ENCODE data around the gene SLC5A3.

SLC5A3 gene

DNA sequence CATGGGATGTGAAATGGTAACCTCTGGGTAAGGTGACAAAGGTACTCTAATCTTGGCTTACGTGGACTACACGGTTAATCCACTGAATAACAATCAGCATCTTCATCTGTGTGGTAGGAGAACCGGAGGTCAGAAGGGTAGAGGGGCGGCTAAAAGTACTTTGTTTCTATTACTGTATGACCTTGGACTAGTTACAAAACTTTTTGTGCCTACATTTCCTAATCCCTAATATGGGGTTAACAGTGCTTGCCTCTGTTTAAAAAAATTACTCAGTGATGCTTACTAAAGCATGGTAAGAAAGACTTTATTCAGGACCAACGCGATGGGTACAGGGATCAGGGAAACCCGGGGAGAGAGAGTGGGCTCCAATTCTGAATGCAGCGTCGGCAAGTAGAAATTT is 1.7 kb upstream of the SLC5A3 start:
- DNase-seq, result no peak
- POLR2A ChIA-PET, result no interaction called here

DNA sequence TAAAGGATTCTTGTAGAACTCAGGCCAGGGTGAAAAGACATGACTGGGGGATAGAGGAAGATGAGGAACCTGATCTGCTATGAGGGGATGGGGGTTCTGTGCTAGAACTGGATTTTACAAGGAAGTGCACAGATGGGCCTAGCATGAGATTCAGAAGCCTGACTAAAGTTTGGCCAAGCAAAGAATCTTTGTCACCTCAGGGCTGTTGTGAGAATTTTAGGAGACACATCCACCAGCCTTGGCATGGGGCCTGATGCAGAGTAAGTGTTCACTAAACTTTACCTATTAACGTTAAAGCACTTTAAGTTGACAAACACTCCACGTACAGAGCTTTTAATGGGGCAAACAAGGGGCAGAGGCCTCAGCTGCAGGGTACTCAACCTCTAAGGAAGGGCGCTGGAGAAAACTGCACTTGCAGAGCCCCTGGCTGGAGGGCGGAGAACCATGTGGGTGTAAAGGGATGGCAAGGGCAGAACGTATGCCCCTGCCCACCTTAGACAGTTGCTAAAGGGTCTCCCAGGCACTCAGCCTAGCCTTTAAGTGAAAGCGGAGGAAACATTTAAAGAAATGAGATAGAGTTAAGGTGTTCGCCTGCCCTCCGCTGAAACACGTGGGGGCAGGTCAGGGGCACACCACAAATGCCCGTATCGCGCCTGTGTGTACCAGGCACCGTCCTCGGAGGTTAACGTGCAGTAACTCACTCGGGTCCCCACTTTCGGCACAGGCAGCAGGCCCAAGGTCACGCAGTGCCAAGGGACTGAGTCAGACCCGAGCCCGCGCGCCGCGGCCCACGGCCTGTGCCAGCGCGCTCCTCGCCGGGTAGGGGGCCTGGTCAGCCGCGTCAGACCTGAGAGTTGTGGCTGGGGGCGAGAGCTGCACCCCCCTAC is 990 bp upstream of the SLC5A3 start:
- no peak for DNase-seq
- Histone ChIP-seq H3K27ac (ENCODE audit: insufficient read depth in 1 of 2, low read depth in 1 of 2, low read length in 2 of 2, poor library complexity in 1 of 2, severe bottlenecking in 2 of 2) (no peak overlapping the region), H3K27me3 (replicated peaks in 2 of 5; ENCODE audit: control insufficient read depth in 4 of 5, insufficient read depth in 5 of 5, low read length in 4 of 5) (no peaks in the 10 kb centered on the region), H3K36me3 (ENCODE audit: control insufficient read depth in 4 of 4, insufficient read depth in 4 of 4, low read length in 3 of 4) (peaks cover 0 to 6% (median 0%) of the 10 kb centered on the region in 4 experiments), H3K4me1 (ENCODE audit: control extremely low read depth in 1 of 4, control insufficient read depth in 4 of 4, insufficient read depth in 4 of 4, low read length in 3 of 4) (peaks cover 0 to 35% (median 18%) of the 10 kb centered on the region in 4 experiments), H3K4me3 (ENCODE audit: control insufficient read depth in 1 of 7, extremely low read depth in 1 of 7, insufficient read depth in 4 of 7, low read depth in 2 of 7, low read length in 6 of 7) (peak overlapping the region; percentile 23 to 87 (median 63)), H3K9me3 (ENCODE audit: control extremely low read depth in 1 of 5, control insufficient read depth in 4 of 5, insufficient read depth in 2 of 5, low read depth in 1 of 5, low read length in 4 of 5) (no peaks in the 10 kb centered on the region)
- WGBS (ENCODE audit: insufficient coverage), result 77% methylated on average over 23 of the region's 32 CpGs
- ChIA-PET CTCF (interaction anchor here (0.6 to 2.2 kb wide), 5 partner anchors 14 to 275 kb away, joined by 3 to 10 read pairs (median 3); no protein-coding TSS in a partner anchor), POLR2A (no interaction called here)

More for the DNA sequence above, 1.7 kb upstream of the SLC5A3 start:
- Histone ChIP-seq H3K4me3 (ENCODE audit: control insufficient read depth in 1 of 7, extremely low read depth in 1 of 7, insufficient read depth in 4 of 7, low read depth in 2 of 7, low read length in 6 of 7) (no peak overlapping the region), H3K27me3 (replicated peaks in 2 of 5; ENCODE audit: control insufficient read depth in 4 of 5, insufficient read depth in 5 of 5, low read length in 4 of 5) (no peaks in the 10 kb centered on the region), H3K4me1 (ENCODE audit: control extremely low read depth in 1 of 4, control insufficient read depth in 4 of 4, insufficient read depth in 4 of 4, low read length in 3 of 4) (peaks cover 0 to 28% (median 18%) of the 10 kb centered on the region in 4 experiments), H3K27ac (ENCODE audit: insufficient read depth in 1 of 2, low read depth in 1 of 2, low read length in 2 of 2, poor library complexity in 1 of 2, severe bottlenecking in 2 of 2) (no peak overlapping the region), H3K9me3 (ENCODE audit: control extremely low read depth in 1 of 5, control insufficient read depth in 4 of 5, insufficient read depth in 2 of 5, low read depth in 1 of 5, low read length in 4 of 5) (no peaks in the 10 kb centered on the region), H3K36me3 (ENCODE audit: control insufficient read depth in 4 of 4, insufficient read depth in 4 of 4, low read length in 3 of 4) (peaks cover 0 to 6% (median 0%) of the 10 kb centered on the region in 4 experiments)
- CTCF ChIA-PET, result interaction anchor here (0.9 to 2.2 kb wide), 2 partner anchors 39 to 147 kb away, joined by 3 to 10 read pairs; no protein-coding TSS in a partner anchor
- 95% methylated on average over 8 of the region's 9 CpGs for WGBS (ENCODE audit: insufficient coverage)

GRCh38 chr21:34073749-34074282 is 438 bp downstream of the SLC5A3 start:
- Histone ChIP-seq H3K27me3 (replicated peaks in 2 of 5; ENCODE audit: control insufficient read depth in 4 of 5, insufficient read depth in 5 of 5, low read length in 4 of 5) (no peaks in the 10 kb centered on the region), H3K27ac (ENCODE audit: insufficient read depth in 1 of 2, low read depth in 1 of 2, low read length in 2 of 2, poor library complexity in 1 of 2, severe bottlenecking in 2 of 2) (peak overlapping the region in 1 of 2 experiments; percentile 68), H3K4me1 (ENCODE audit: control extremely low read depth in 1 of 4, control insufficient read depth in 4 of 4, insufficient read depth in 4 of 4, low read length in 3 of 4) (peaks cover 0 to 48% (median 18%) of the 10 kb centered on the region in 4 experiments), H3K36me3 (ENCODE audit: control insufficient read depth in 4 of 4, insufficient read depth in 4 of 4, low read length in 3 of 4) (peaks cover 0 to 6% (median 0%) of the 10 kb centered on the region in 4 experiments), H3K4me3 (ENCODE audit: control insufficient read depth in 1 of 7, extremely low read depth in 1 of 7, insufficient read depth in 4 of 7, low read depth in 2 of 7, low read length in 6 of 7) (peak overlapping the region; percentile 58 to 92 (median 80)), H3K9me3 (ENCODE audit: control extremely low read depth in 1 of 5, control insufficient read depth in 4 of 5, insufficient read depth in 2 of 5, low read depth in 1 of 5, low read length in 4 of 5) (no peaks in the 10 kb centered on the region)
- peak in 1 of 3 donors; percentile 33 for DNase-seq
- POLR2A ChIA-PET, result interaction anchor here (0.8 kb wide), 1 partner anchor 18 kb away, joined by 3 read pairs; no protein-coding TSS in a partner anchor
- CTCF ChIA-PET, result interaction anchor here (0.9 to 2.2 kb wide), 4 partner anchors 17 to 150 kb away, joined by 3 to 10 read pairs (median 4); no protein-coding TSS in a partner anchor
- WGBS (ENCODE audit: insufficient coverage), result under 1% methylated on average over 61 of the region's 95 CpGs

- peaks cover 0 to 53% (median 18%) of the 10 kb centered on the region in 4 experiments for H3K4me1 ChIP-seq (ENCODE audit: control extremely low read depth in 1 of 4, control insufficient read depth in 4 of 4, insufficient read depth in 4 of 4, low read length in 3 of 4)
- peak overlapping the region in 1 of 2 experiments; percentile 68 for H3K27ac ChIP-seq (ENCODE audit: insufficient read depth in 1 of 2, low read depth in 1 of 2, low read length in 2 of 2, poor library complexity in 1 of 2, severe bottlenecking in 2 of 2)
- DNase-seq, result peak in 2 of 3 donors; percentile 20 to 24
- ChIA-PET POLR2A (interaction anchor here (0.8 kb wide), 1 partner anchor 17 kb away, joined by 3 read pairs; no protein-coding TSS in a partner anchor), CTCF (interaction anchor here (1.6 kb wide), 1 partner anchor 16 kb away, joined by 4 read pairs; no protein-coding TSS in a partner anchor)
- peaks cover 0 to 6% (median under 1%) of the 10 kb centered on the region in 4 experiments for H3K36me3 ChIP-seq (ENCODE audit: control insufficient read depth in 4 of 4, insufficient read depth in 4 of 4, low read length in 3 of 4)
- H3K4me3 ChIP-seq (ENCODE audit: control insufficient read depth in 1 of 7, extremely low read depth in 1 of 7, insufficient read depth in 4 of 7, low read depth in 2 of 7, low read length in 6 of 7), result peak overlapping the region; percentile 58 to 92 (median 78)
- H3K27me3 ChIP-seq (replicated peaks in 2 of 5; ENCODE audit: control insufficient read depth in 4 of 5, insufficient read depth in 5 of 5, low read length in 4 of 5), result no peaks in the 10 kb centered on the region
- no peaks in the 10 kb centered on the region for H3K9me3 ChIP-seq (ENCODE audit: control extremely low read depth in 1 of 5, control insufficient read depth in 4 of 5, insufficient read depth in 2 of 5, low read depth in 1 of 5, low read length in 4 of 5)
- 54% methylated on average over 31 of the region's 32 CpGs for WGBS (ENCODE audit: insufficient coverage)
These were observed 1.1 kb downstream of the SLC5A3 start for GRCh38 chr21:34074283-34075090.

GRCh38 chr21:34075091-34075425 is 1.7 kb downstream of the SLC5A3 start:
- Histone ChIP-seq H3K9me3 (ENCODE audit: control extremely low read depth in 1 of 5, control insufficient read depth in 4 of 5, insufficient read depth in 2 of 5, low read depth in 1 of 5, low read length in 4 of 5) (no peaks in the 10 kb centered on the region), H3K27ac (ENCODE audit: insufficient read depth in 1 of 2, low read depth in 1 of 2, low read length in 2 of 2, poor library complexity in 1 of 2, severe bottlenecking in 2 of 2) (no peak overlapping the region), H3K27me3 (replicated peaks in 2 of 5; ENCODE audit: control insufficient read depth in 4 of 5, insufficient read depth in 5 of 5, low read length in 4 of 5) (no peaks in the 10 kb centered on the region), H3K4me3 (ENCODE audit: control insufficient read depth in 1 of 7, extremely low read depth in 1 of 7, insufficient read depth in 4 of 7, low read depth in 2 of 7, low read length in 6 of 7) (peak overlapping the region in 3 of 7 experiments; percentile 78 to 92 (median 80)), H3K4me1 (ENCODE audit: control extremely low read depth in 1 of 4, control insufficient read depth in 4 of 4, insufficient read depth in 4 of 4, low read length in 3 of 4) (peaks cover 0 to 59% (median 18%) of the 10 kb centered on the region in 4 experiments), H3K36me3 (ENCODE audit: control insufficient read depth in 4 of 4, insufficient read depth in 4 of 4, low read length in 3 of 4) (peaks cover 0 to 6% (median under 1%) of the 10 kb centered on the region in 4 experiments)
- WGBS (ENCODE audit: insufficient coverage), result 100% methylated on average over 2 of the region's 2 CpGs
- DNase-seq, result no peak
- CTCF ChIA-PET, result interaction anchor here (1.4 to 1.9 kb wide), 4 partner anchors 16 to 151 kb away, joined by 4 to 6 read pairs (median 5); no protein-coding TSS in a partner anchor
- POLR2A ChIA-PET, result no interaction called here

GRCh38 chr21:34075760-34076660 is 2.6 kb downstream of the SLC5A3 start:
- POLR2A ChIA-PET, result no interaction called here

More at GRCh38 chr21:34075760-34076660, 2.6 kb downstream of the SLC5A3 start:
- 95% methylated on average over 4 of the region's 9 CpGs for WGBS (ENCODE audit: insufficient coverage)
- H3K9me3 ChIP-seq (ENCODE audit: control extremely low read depth in 1 of 5, control insufficient read depth in 4 of 5, insufficient read depth in 2 of 5, low read depth in 1 of 5, low read length in 4 of 5), result no peaks in the 10 kb centered on the region
- no peaks in the 10 kb centered on the region for H3K27me3 ChIP-seq (replicated peaks in 2 of 5; ENCODE audit: control insufficient read depth in 4 of 5, insufficient read depth in 5 of 5, low read length in 4 of 5)
- H3K27ac ChIP-seq (ENCODE audit: insufficient read depth in 1 of 2, low read depth in 1 of 2, low read length in 2 of 2, poor library complexity in 1 of 2, severe bottlenecking in 2 of 2), result no peak overlapping the region
- peaks cover 0 to 59% (median 18%) of the 10 kb centered on the region in 4 experiments for H3K4me1 ChIP-seq (ENCODE audit: control extremely low read depth in 1 of 4, control insufficient read depth in 4 of 4, insufficient read depth in 4 of 4, low read length in 3 of 4)
- no peak for DNase-seq
- H3K36me3 ChIP-seq (ENCODE audit: control insufficient read depth in 4 of 4, insufficient read depth in 4 of 4, low read length in 3 of 4), result peaks cover 0 to 7% (median under 1%) of the 10 kb centered on the region in 4 experiments
- H3K4me3 ChIP-seq (ENCODE audit: control insufficient read depth in 1 of 7, extremely low read depth in 1 of 7, insufficient read depth in 4 of 7, low read depth in 2 of 7, low read length in 6 of 7), result no peak overlapping the region
- CTCF ChIA-PET, result interaction anchor here (1.3 to 1.9 kb wide), 4 partner anchors 16 to 152 kb away, joined by 3 to 6 read pairs (median 5); no protein-coding TSS in a partner anchor

Measured in common myeloid progenitor, CD34-positive (primary cell).